OCI-LY1 (cell line): ENCODE data around the gene RGS7.
"Not testable (repeated sequence)": the region's sequence is repeated elsewhere in the genome, so short reads cannot be mapped to it uniquely, and the experiment has no call there.

Experiments
- CTCF ChIP-seq: fragments of 200-600 bp; sonication (generic), shearing (Covaris generic); IDR thresholded peaks from 2 replicates; pipeline ENCODE4 v1.5.1; 2017; ENCODE audit warnings: mild to moderate bottlenecking, antibody characterized with exemption, low read length, moderate library complexity, mixed read lengths
- EZH2 ChIP-seq: fragments of 200-600 bp; sonication (generic), shearing (Covaris generic); IDR thresholded peaks from 2 replicates; pipeline ENCODE4 v1.8.0; 2017; ENCODE audit warnings: borderline replicate concordance, mixed run types, mild to moderate bottlenecking, antibody characterized with exemption, low read length, moderate library complexity, mixed read lengths

- TF ChIP-seq CTCF, EZH2: not testable (repeated sequence)
Measured at GRCh38 chr1:241089066-241089465, 267.9 kb downstream of the RGS7 start.
